ENCODE measurements around the gene NEDD4L. TPM values are rescaled to one million over a fixed set of nuclear protein-coding genes. Genes with fewer than 3 reads are reported as not detected.

NEDD4L gene
- total RNA-seq, 5 donors from 2014 or later (not counting 1 experiment from before 2014, with no cell fraction given): 4.4 to 10.7 (median 6.7) TPM

GRCh38 chr18:58400331-58400870 is 356.4 kb downstream of the NEDD4L start:
- Mint-ChIP-seq H3K4me3 (peak overlapping the region; percentile 3 to 42 (median 33)), H3K27ac (peak overlapping the region; percentile 69 to 88)
- CTCF ChIA-PET: no interaction called here

GRCh38 chr18:58401191-58401590 is 357.2 kb downstream of the NEDD4L start:
- Histone ChIP-seq H3K4me3 (ENCODE audit: control insufficient read depth in 1 of 2, extremely low read depth in 1 of 2, low read length in 1 of 2) (no peak overlapping the region), H3K27ac (ENCODE audit: low read length) (peak overlapping the region; percentile 25), H3K36me3 (ENCODE audit: control insufficient read depth in 2 of 2, extremely low read depth in 1 of 2, insufficient read depth in 1 of 2, low read length in 1 of 2) (no peaks in the 10 kb centered on the region), H3K4me1 (ENCODE audit: control insufficient read depth in 1 of 2, extremely low read depth in 1 of 2, insufficient read depth in 2 of 2, low read length in 2 of 2) (peaks cover 4 to 8% of the 10 kb centered on the region in 2 experiments), H3K27me3 (replicated peaks in 1 of 2; ENCODE audit: control insufficient read depth in 2 of 2, extremely low read depth in 1 of 2, insufficient read depth in 2 of 2, low read length in 1 of 2) (peaks cover 0 to 5% of the 10 kb centered on the region in 2 experiments), H3K9me3 (no peaks in the 10 kb centered on the region)
- no peaks in the 10 kb centered on the region for H3K27me3 Mint-ChIP-seq
- ATAC-seq (replicated peaks in 1 of 4) (no peak), DNase-seq (no peak)
- ChIA-PET CTCF (interaction anchor here in 1 of 2 donors (0.7 kb wide), 1 partner anchor 120 kb away, joined by 3 read pairs; no protein-coding TSS in a partner anchor), POLR2A (interaction anchor here in 1 of 2 donors (0.6 kb wide), 1 partner anchor 104 kb away, joined by 4 read pairs; no protein-coding TSS in a partner anchor)
- no peaks in the 10 kb centered on the region for H3K9me3 Mint-ChIP-seq
- H3K4me1 Mint-ChIP-seq: peaks cover 15 to 19% (median 18%) of the 10 kb centered on the region in 3 donors
- H3K4me3 Mint-ChIP-seq: peak overlapping the region in 1 of 3 donors; percentile 8
- H3K36me3 Mint-ChIP-seq: no peaks in the 10 kb centered on the region
- 43% methylated on average over 1 of the region's 2 CpGs for WGBS (ENCODE audit: insufficient coverage)
- peak overlapping the region; percentile 69 to 88 for H3K27ac Mint-ChIP-seq

More at GRCh38 chr18:58400331-58400870, 356.4 kb downstream of the NEDD4L start:
- DNase-seq (peak in 3 of 35 experiments; percentile 10 to 47 (median 16)), ATAC-seq (replicated peaks in 1 of 4) (peak; percentile 32 to 83 (median 62))
- no peaks in the 10 kb centered on the region for H3K9me3 ChIP-seq
- 34% methylated on average over 7 of the region's 14 CpGs for WGBS (ENCODE audit: insufficient coverage)
- no peak overlapping the region for H3K4me3 ChIP-seq (ENCODE audit: control insufficient read depth in 1 of 2, extremely low read depth in 1 of 2, low read length in 1 of 2)
- H3K27me3 ChIP-seq (replicated peaks in 1 of 2; ENCODE audit: control insufficient read depth in 2 of 2, extremely low read depth in 1 of 2, insufficient read depth in 2 of 2, low read length in 1 of 2): peaks cover 0 to 2% of the 10 kb centered on the region in 2 experiments
- H3K27ac ChIP-seq (ENCODE audit: low read length): peak overlapping the region; percentile 22
- peaks cover 15 to 24% (median 24%) of the 10 kb centered on the region in 3 donors for H3K4me1 Mint-ChIP-seq
- no peaks in the 10 kb centered on the region for H3K9me3 Mint-ChIP-seq
- peaks cover 4 to 8% of the 10 kb centered on the region in 2 experiments for H3K4me1 ChIP-seq (ENCODE audit: control insufficient read depth in 1 of 2, extremely low read depth in 1 of 2, insufficient read depth in 2 of 2, low read length in 2 of 2)
- no peaks in the 10 kb centered on the region for H3K36me3 ChIP-seq (ENCODE audit: control insufficient read depth in 2 of 2, extremely low read depth in 1 of 2, insufficient read depth in 1 of 2, low read length in 1 of 2)
- POLR2A ChIA-PET: no interaction called here
- H3K36me3 Mint-ChIP-seq: no peaks in the 10 kb centered on the region
- no peaks in the 10 kb centered on the region for H3K27me3 Mint-ChIP-seq

DNA sequence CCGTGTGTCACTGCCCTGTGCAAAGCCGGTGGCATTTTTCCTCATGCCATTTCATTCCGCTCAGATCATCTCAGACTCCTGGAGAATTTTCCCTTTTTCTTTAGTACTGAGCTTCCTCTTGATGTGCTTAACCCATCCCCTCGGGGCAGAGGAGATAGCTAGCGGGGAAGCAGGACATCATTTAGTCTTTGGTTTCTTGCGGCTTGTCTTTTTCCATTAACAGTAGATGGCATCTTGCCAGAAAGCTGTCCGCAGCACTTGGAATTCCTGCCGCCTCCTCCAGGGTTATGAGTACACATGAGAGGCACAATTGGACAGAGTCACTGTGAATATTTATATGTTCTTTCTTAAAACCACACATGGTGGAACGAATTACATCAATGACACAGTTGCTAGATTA is 358.2 kb downstream of the NEDD4L start:
- no peaks in the 10 kb centered on the region for H3K9me3 Mint-ChIP-seq
- H3K27me3 ChIP-seq (replicated peaks in 1 of 2; ENCODE audit: control insufficient read depth in 2 of 2, extremely low read depth in 1 of 2, insufficient read depth in 2 of 2, low read length in 1 of 2): peaks cover 0 to 7% of the 10 kb centered on the region in 2 experiments
- POLR2A ChIA-PET: no interaction called here
- no peak overlapping the region for H3K4me3 ChIP-seq (ENCODE audit: control insufficient read depth in 1 of 2, extremely low read depth in 1 of 2, low read length in 1 of 2)
- peaks cover 15 to 19% (median 18%) of the 10 kb centered on the region in 3 donors for H3K4me1 Mint-ChIP-seq
- DNase-seq: no peak
- H3K36me3 ChIP-seq (ENCODE audit: control insufficient read depth in 2 of 2, extremely low read depth in 1 of 2, insufficient read depth in 1 of 2, low read length in 1 of 2): no peaks in the 10 kb centered on the region
- peaks cover 4 to 8% of the 10 kb centered on the region in 2 experiments for H3K4me1 ChIP-seq (ENCODE audit: control insufficient read depth in 1 of 2, extremely low read depth in 1 of 2, insufficient read depth in 2 of 2, low read length in 2 of 2)
- H3K4me3 Mint-ChIP-seq: no peak overlapping the region
- H3K27ac ChIP-seq (ENCODE audit: low read length): no peak overlapping the region
- H3K27me3 Mint-ChIP-seq: no peaks in the 10 kb centered on the region
- whole genome bisulfite sequencing (ENCODE audit: insufficient coverage): 100% methylated on average over 1 of the region's 9 CpGs
- H3K36me3 Mint-ChIP-seq: no peaks in the 10 kb centered on the region
- ATAC-seq (replicated peaks in 1 of 4): no peak
- H3K27ac Mint-ChIP-seq: peak overlapping the region; percentile 7 to 44
- no peaks in the 10 kb centered on the region for H3K9me3 ChIP-seq
- CTCF ChIA-PET: no interaction called here

DNA sequence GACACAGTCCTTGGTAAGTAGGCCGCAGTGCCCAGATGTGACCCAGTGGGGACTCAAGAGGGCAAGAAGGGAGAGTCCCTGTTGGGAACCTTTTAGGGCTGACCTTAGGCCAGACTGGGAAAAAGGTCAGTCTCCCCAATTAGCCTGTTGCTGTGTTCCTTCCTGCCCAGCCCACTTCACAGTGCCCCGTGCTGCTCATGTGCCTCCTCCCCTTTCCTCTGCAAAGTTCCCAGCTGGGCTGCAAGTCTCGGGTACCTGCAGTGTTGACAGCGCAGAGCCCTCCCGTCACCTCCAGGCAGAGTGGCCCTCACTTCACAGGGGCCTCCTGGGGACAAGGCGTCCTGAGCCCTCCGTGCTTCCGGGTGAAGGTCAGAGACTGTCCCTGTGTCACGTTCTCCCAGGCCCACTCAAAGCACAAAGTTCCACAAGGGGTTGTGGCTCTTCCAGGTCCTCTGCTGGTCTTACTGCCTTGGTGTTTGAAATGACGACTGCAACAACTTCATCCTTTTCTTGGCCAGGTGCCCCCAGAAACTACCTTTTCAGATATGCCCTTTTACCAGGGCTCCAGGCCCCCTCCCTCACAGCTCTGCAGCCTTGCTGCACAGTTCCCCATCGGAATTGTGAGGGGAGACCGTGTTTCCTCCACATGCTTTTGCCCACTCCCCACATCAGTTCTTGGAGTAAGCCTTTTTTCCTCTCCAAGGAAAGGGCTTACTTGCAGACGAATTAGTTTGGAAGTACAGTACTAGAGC is 359.1 kb downstream of the NEDD4L start:
- H3K36me3 Mint-ChIP-seq: no peaks in the 10 kb centered on the region
- Histone ChIP-seq H3K27me3 (replicated peaks in 1 of 2; ENCODE audit: control insufficient read depth in 2 of 2, extremely low read depth in 1 of 2, insufficient read depth in 2 of 2, low read length in 1 of 2) (peaks cover 0 to 7% of the 10 kb centered on the region in 2 experiments), H3K36me3 (ENCODE audit: control insufficient read depth in 2 of 2, extremely low read depth in 1 of 2, insufficient read depth in 1 of 2, low read length in 1 of 2) (no peaks in the 10 kb centered on the region), H3K9me3 (no peaks in the 10 kb centered on the region), H3K27ac (ENCODE audit: low read length) (no peak overlapping the region), H3K4me1 (ENCODE audit: control insufficient read depth in 1 of 2, extremely low read depth in 1 of 2, insufficient read depth in 2 of 2, low read length in 2 of 2) (peaks cover 4 to 8% of the 10 kb centered on the region in 2 experiments), H3K4me3 (ENCODE audit: control insufficient read depth in 1 of 2, extremely low read depth in 1 of 2, low read length in 1 of 2) (no peak overlapping the region)
- no peak overlapping the region for H3K4me3 Mint-ChIP-seq
- H3K4me1 Mint-ChIP-seq: peaks cover 15 to 19% (median 18%) of the 10 kb centered on the region in 3 donors
- no peaks in the 10 kb centered on the region for H3K9me3 Mint-ChIP-seq
- CTCF ChIA-PET: no interaction called here
- H3K27ac Mint-ChIP-seq: no peak overlapping the region
- no peak for ATAC-seq (replicated peaks in 1 of 4)
- no peaks in the 10 kb centered on the region for H3K27me3 Mint-ChIP-seq
- POLR2A ChIA-PET: interaction anchor here in 1 of 2 donors (0.6 kb wide), 1 partner anchor 49 kb away, joined by 3 read pairs; no protein-coding TSS in a partner anchor
- WGBS (ENCODE audit: insufficient coverage): 84% methylated on average over 11 of the region's 13 CpGs
- DNase-seq: no peak

GRCh38 chr18:58403799-58404455 is 359.9 kb downstream of the NEDD4L start:
- Histone ChIP-seq H3K27ac (ENCODE audit: low read length) (no peak overlapping the region), H3K36me3 (ENCODE audit: control insufficient read depth in 2 of 2, extremely low read depth in 1 of 2, insufficient read depth in 1 of 2, low read length in 1 of 2) (no peaks in the 10 kb centered on the region), H3K27me3 (replicated peaks in 1 of 2; ENCODE audit: control insufficient read depth in 2 of 2, extremely low read depth in 1 of 2, insufficient read depth in 2 of 2, low read length in 1 of 2) (peaks cover 0 to 7% of the 10 kb centered on the region in 2 experiments), H3K4me1 (ENCODE audit: control insufficient read depth in 1 of 2, extremely low read depth in 1 of 2, insufficient read depth in 2 of 2, low read length in 2 of 2) (peaks cover 4 to 8% of the 10 kb centered on the region in 2 experiments), H3K9me3 (no peaks in the 10 kb centered on the region), H3K4me3 (ENCODE audit: control insufficient read depth in 1 of 2, extremely low read depth in 1 of 2, low read length in 1 of 2) (no peak overlapping the region)
- CTCF ChIA-PET: no interaction called here
- Mint-ChIP-seq H3K4me3 (no peak overlapping the region), H3K9me3 (no peaks in the 10 kb centered on the region), H3K36me3 (no peaks in the 10 kb centered on the region), H3K27me3 (no peaks in the 10 kb centered on the region), H3K4me1 (peaks cover 15 to 19% (median 18%) of the 10 kb centered on the region in 3 donors), H3K27ac (no peak overlapping the region)
- 89% methylated on average over 20 of the region's 21 CpGs for WGBS (ENCODE audit: insufficient coverage)
- ATAC-seq (replicated peaks in 1 of 4): no peak
- POLR2A ChIA-PET: interaction anchor here in 1 of 2 donors (0.6 kb wide), 1 partner anchor 49 kb away, joined by 3 read pairs; no protein-coding TSS in a partner anchor
- DNase-seq: no peak

Measured in T-cell (primary cell).